Stimulated activated CD4-positive, alpha-beta T cell treated with anti-CD3 and anti-CD28 coated beads, Interleukin-2, amount 100 ng/mL, for 24 hours (primary cell): ENCODE data around the gene ASXL2.
"Not testable (repeated sequence)": the region's sequence is repeated elsewhere in the genome, so short reads cannot be mapped to it uniquely, and the experiment has no call there.

Experiments
- DNase-seq, 2 donors: peaks; one replicate each; pipeline ENCODE4 v3.0.0-alpha.2; 2020

The ASXL2 gene

GRCh38 chr2:25831746-25832449 is 46.4 kb downstream of the ASXL2 start:
- DNase-seq = no peak

GRCh38 chr2:25829828-25830227 is 48.5 kb downstream of the ASXL2 start:
- no peak for DNase-seq

GRCh38 chr2:25829377-25829704 is 48.9 kb downstream of the ASXL2 start:
- DNase-seq = no peak

GRCh38 chr2:25828532-25829376 is 49.5 kb downstream of the ASXL2 start:
- not testable (repeated sequence) for DNase-seq

- peak; percentile 45 to 57 for DNase-seq
Observed at GRCh38 chr2:25825238-25825637, 53.0 kb downstream of the ASXL2 start.

GRCh38 chr2:25824718-25825117 is 53.6 kb downstream of the ASXL2 start:
- DNase-seq = no peak

GRCh38 chr2:25824216-25824615 is 54.1 kb downstream of the ASXL2 start:
- no peak for DNase-seq

GRCh38 chr2:25822190-25823117 is 55.8 kb downstream of the ASXL2 start:
- peak; percentile 65 to 69 for DNase-seq

DNA sequence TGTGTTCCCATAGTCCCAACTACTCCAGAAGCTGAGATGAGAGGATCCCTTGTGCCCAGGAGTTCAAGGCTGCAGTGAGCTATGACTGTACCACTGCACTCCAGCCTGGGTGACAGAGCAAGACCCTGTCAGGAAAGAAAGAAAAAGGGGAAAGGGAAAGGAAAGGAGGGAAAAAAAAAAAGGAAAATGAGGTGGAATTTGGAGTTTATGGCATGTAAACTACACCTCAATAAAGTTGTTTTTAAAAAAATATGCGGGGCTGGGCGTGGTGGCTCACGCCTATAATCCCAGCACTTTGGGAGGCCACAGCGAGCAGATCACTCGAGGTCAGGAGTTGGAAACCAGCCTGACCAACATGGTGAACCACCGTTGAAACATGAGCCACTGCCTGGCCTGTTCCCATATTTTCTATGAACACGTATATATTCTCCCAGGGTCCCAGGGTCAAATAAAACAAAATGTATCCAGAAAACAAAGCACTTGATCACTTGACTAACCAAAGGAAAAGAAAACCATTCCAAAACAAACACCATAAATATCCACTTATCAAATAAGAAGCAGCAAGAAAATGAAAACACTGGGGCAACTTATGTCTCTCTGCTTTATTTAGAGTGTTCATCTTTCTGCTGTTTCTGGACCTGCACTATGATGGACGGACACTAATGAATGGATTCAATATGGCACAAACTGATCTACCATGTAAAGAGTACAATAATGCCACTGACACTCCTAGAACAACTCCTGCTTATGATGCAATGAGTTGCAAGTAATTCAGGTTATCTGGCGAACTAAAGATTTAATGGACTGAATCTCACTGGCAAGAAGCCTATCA is 56.8 kb downstream of the ASXL2 start:
- no peak for DNase-seq

GRCh38 chr2:25819597-25820039 is 58.7 kb downstream of the ASXL2 start:
- no peak for DNase-seq

GRCh38 chr2:25817630-25818029 is 60.7 kb downstream of the ASXL2 start:
- no peak for DNase-seq

GRCh38 chr2:25817006-25817405 is 61.3 kb downstream of the ASXL2 start:
- DNase-seq = no peak

GRCh38 chr2:25816249-25816648 is 62.0 kb downstream of the ASXL2 start:
- DNase-seq = no peak

GRCh38 chr2:25814681-25815080 is 63.6 kb downstream of the ASXL2 start:
- DNase-seq = no peak

DNA sequence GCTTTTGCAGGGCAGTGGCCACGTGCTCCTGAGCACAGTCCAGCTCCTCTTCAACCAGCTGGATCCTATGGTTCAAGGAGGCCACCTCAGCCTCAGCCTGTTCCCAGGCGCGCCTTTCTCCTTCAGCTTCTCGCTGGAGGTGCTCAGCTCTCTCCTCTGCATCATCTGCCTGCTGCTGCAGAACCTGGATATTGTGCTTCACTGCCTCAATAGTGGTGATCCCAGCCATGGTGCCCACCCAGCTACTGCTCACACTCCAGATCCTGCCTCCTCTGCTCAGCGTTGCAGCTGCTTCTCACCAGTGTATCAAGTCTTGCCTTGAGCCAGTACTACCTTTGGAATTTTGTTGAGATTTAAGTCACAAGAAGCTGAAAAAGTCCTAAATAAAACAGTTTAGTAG is 67.9 kb downstream of the ASXL2 start:
- DNase-seq = no peak

- no peak for DNase-seq
Observed at GRCh38 chr2:25809646-25810045, 68.6 kb downstream of the ASXL2 start.

DNA sequence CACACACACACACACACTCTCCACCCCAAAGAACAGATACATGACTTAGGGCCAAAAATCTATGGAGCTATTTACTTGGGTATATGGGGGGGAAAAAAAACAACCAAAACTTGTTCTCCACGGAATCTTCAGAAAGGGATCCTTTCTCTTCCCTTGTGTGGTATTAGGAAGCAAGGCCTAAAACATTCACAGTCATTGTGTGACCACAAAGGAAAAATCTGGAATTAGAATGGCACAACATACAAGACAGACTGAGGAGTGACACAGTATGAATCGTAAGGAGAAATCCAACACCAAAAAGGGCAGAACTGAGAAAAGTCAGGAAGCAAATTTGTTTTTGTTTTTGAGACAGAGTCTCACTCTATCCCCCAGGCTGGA is 70.3 kb downstream of the ASXL2 start:
- no peak for DNase-seq

DNA sequence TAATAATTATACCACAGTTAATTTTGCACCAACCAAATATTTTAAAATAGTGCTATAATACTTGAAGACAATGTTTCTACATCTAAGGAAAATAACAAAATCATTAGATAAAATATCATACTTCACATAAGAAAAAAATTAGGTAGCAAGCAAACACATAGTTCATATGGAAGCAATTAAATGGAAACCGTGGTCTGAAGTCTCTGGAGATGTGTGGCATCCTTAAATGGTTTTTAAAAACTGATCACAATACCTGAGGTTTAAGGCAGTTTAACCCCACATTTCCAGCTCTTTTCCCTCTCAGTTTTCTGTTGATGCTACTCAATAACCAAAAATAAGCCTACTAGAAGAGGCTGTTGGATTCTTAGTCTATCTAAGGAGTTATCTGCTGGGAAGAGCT is 71.3 kb downstream of the ASXL2 start:
- no peak for DNase-seq

DNA sequence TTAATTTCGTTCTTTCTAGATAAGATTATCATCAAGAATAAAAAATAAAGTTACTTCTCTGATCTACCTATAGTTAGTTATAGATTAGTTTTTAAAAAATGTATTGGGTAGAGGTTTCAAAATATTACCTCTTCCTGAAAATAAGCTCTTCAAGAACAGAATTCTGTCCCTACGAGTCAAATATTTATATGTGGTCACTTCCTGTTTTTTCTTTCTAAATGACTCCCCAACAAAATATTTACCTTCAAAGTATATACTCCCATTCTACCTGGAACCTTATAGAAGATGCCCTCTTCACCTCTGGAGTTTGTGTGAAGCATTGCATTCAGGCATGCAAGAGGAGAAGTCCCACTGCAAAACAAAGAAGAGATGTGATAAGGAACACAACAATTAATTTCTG is 72.3 kb downstream of the ASXL2 start:
- no peak for DNase-seq

- DNase-seq = no peak
Observed at GRCh38 chr2:25804338-25804737, 73.9 kb downstream of the ASXL2 start.

- DNase-seq = no peak
Observed at GRCh38 chr2:25799301-25799700, 79.0 kb downstream of the ASXL2 start.
